UCSD-AML1 (cell line): ENCODE measurements around the gene PHF20.
"Not testable (repeated sequence)": the region's sequence is repeated elsewhere in the genome, so short reads cannot be mapped to it uniquely, and the experiment has no call there.

Source experiments
- DNase-seq: peaks from one replicate; lab custom pipeline; 2025; ENCODE audit not compliant: unreplicated experiment; lab: John Stamatoyannopoulos, UW

PHF20 gene

GRCh38 chr20:35773154-35773751, 1.4 kb downstream of the PHF20 start:
- DNase-seq, result peak; percentile 68

- no peak for DNase-seq
Measured at GRCh38 chr20:35774391-35774790, 2.6 kb downstream of the PHF20 start.

GRCh38 chr20:35776513-35777101, 4.8 kb downstream of the PHF20 start:
- no peak for DNase-seq

- not testable (repeated sequence) for DNase-seq
Measured at GRCh38 chr20:35783811-35784210, 12.0 kb downstream of the PHF20 start.

- DNase-seq, result not testable (repeated sequence)
Measured at GRCh38 chr20:35785541-35785940, 13.7 kb downstream of the PHF20 start.

GRCh38 chr20:35788796-35789195, 17.0 kb downstream of the PHF20 start:
- no peak for DNase-seq

GRCh38 chr20:35791097-35791496, 19.3 kb downstream of the PHF20 start:
- no peak for DNase-seq

GRCh38 chr20:35791821-35792220, 20.0 kb downstream of the PHF20 start:
- no peak for DNase-seq

- no peak for DNase-seq
Measured at GRCh38 chr20:35792740-35793139, 20.9 kb downstream of the PHF20 start.

- no peak for DNase-seq
Measured at GRCh38 chr20:35796571-35796970, 24.8 kb downstream of the PHF20 start.

- DNase-seq, result no peak
Measured at GRCh38 chr20:35801865-35802264, 30.1 kb downstream of the PHF20 start.

- DNase-seq, result no peak
Measured at GRCh38 chr20:35806075-35806474, 34.3 kb downstream of the PHF20 start.

GRCh38 chr20:35807877-35808276, 36.1 kb downstream of the PHF20 start:
- DNase-seq, result no peak

GRCh38 chr20:35820715-35821114, 48.9 kb downstream of the PHF20 start:
- no peak for DNase-seq

GRCh38 chr20:35821807-35822242, 50.0 kb downstream of the PHF20 start:
- no peak for DNase-seq

- DNase-seq, result no peak
Measured at GRCh38 chr20:35823147-35823546, 51.3 kb downstream of the PHF20 start.

- no peak for DNase-seq
Measured at GRCh38 chr20:35823937-35824336, 52.1 kb downstream of the PHF20 start.

GRCh38 chr20:35826397-35826998, 54.7 kb downstream of the PHF20 start:
- DNase-seq, result no peak

- DNase-seq, result no peak
Measured at GRCh38 chr20:35828434-35828833, 56.6 kb downstream of the PHF20 start.

- no peak for DNase-seq
Measured at GRCh38 chr20:35828916-35829315, 57.1 kb downstream of the PHF20 start.

GRCh38 chr20:35830264-35830663, 58.4 kb downstream of the PHF20 start:
- no peak for DNase-seq

- DNase-seq, result no peak
Measured at GRCh38 chr20:35831029-35831428, 59.2 kb downstream of the PHF20 start.

- no peak for DNase-seq
Measured at GRCh38 chr20:35831971-35832370, 60.2 kb downstream of the PHF20 start.
